Esophagus muscularis mucosa (tissue), 4 donors: ENCODE measurements around the gene SFSWAP.

Source experiments
- EP300 ChIP-seq: sonication (generic); formaldehyde crosslinking; IDR thresholded peaks from one replicate; pipeline ENCODE4 v1.6.1; 2017; ENCODE audit warnings: antibody characterized with exemption
- POLR2A ChIP-seq: fragments of 450-650 bp; IDR thresholded peaks from one replicate; pipeline ENCODE4 v1.6.1; 2017; ENCODE audit warnings: antibody characterized with exemption, moderate library complexity, mild to moderate bottlenecking, low read depth
- POLR2AphosphoS5 ChIP-seq, 2 donors: sonication (generic); formaldehyde crosslinking; IDR thresholded peaks; one replicate each; pipeline ENCODE4 v1.6.1; 2017; ENCODE audit warnings: antibody characterized with exemption in 2 of 2
- TF ChIP-seq, protein P1 (sequence below), 3 experiments: fragments of 200-600 bp in 2 of 3; fragments of 450-650 bp in 1 of 3; sonication (generic) in 2 of 3; IDR thresholded peaks; one replicate each; pipeline ENCODE4 v1.5.1; 2017 to 2019; ENCODE audit warnings: antibody characterized with exemption in 3 of 3, mild to moderate bottlenecking in 2 of 3, moderate library complexity in 1 of 3

DNA sequence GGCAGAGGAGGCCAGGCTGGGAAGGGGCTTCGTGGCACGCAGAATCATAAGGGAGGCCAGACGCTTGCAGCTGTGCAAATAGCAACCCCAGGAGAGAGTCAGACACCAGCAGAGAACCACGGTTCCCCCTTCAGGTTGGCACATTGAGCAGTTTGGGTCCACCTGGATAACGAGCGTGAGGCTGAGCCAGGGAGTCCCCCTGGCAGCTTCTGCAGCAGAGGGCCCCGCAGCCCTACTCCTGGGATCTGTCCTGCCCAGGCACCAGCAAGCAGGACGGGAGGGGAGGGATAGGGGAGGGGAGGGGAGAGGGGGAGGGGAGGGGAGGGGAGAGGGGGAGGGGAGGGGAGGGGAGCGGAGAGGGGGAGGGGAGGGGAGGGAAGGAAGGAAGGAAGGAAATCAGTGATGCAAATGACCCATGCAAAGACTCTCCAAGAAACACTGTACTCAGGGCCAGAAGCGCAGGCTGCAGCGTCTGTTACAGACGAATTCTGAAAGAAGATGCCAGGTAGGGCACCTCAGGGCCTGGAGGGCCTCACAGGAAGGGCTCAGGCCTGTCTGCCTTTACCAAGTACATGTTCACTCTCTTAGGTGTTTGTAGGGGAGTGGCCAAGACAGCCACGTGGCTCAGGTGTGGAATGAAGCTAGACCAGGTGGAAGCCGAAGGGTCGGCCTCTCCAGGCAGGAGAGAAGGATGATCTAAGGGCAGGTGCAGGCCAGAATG lies 85.0 kb downstream of the SFSWAP start:
- TF ChIP-seq, protein P1, sequence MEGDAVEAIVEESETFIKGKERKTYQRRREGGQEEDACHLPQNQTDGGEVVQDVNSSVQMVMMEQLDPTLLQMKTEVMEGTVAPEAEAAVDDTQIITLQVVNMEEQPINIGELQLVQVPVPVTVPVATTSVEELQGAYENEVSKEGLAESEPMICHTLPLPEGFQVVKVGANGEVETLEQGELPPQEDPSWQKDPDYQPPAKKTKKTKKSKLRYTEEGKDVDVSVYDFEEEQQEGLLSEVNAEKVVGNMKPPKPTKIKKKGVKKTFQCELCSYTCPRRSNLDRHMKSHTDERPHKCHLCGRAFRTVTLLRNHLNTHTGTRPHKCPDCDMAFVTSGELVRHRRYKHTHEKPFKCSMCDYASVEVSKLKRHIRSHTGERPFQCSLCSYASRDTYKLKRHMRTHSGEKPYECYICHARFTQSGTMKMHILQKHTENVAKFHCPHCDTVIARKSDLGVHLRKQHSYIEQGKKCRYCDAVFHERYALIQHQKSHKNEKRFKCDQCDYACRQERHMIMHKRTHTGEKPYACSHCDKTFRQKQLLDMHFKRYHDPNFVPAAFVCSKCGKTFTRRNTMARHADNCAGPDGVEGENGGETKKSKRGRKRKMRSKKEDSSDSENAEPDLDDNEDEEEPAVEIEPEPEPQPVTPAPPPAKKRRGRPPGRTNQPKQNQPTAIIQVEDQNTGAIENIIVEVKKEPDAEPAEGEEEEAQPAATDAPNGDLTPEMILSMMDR (IDR thresholded peaks at IDR 0.05), result no peak
- TF ChIP-seq POLR2A (no peak), EP300 (no peak), POLR2AphosphoS5 (IDR thresholded peaks at IDR 0.05) (no peak)
